T-helper 2 cell treated with Interferon-gamma antibody and Interleukin-4, amounts not matched to agents 5 μg/mL and 100 μg/mL, for 36 hours (primary cell): ENCODE results near the gene APC2.

Experiments
- DNase-seq: peaks from one replicate; pipeline ENCODE4 v3.0.0; 2021; ENCODE audit warnings: low spot score
- H3K27ac Mint-ChIP-seq: one replicate; pipeline ENCODE4 v1.8.0; 2021; ENCODE audit warnings: mild to moderate bottlenecking, mixed read lengths
- H3K27me3 Mint-ChIP-seq: one replicate; pipeline ENCODE4 v1.8.0; 2021; ENCODE audit warnings: low read depth, mixed read lengths
- H3K36me3 Mint-ChIP-seq: one replicate; pipeline ENCODE4 v1.8.0; 2021; ENCODE audit warnings: low read depth, mixed read lengths
- H3K4me1 Mint-ChIP-seq: one replicate; pipeline ENCODE4 v1.8.0; 2021; ENCODE audit warnings: low read depth, mixed read lengths
- H3K4me3 Mint-ChIP-seq: one replicate; pipeline ENCODE4 v1.8.0; 2022; ENCODE audit warnings: mild to moderate bottlenecking, moderate library complexity, mixed read lengths
- H3K9me3 Mint-ChIP-seq: one replicate; pipeline ENCODE4 v1.8.0; 2021; ENCODE audit warnings: mixed read lengths

Gene APC2

GRCh38 chr19:1421218-1421957 is 28.5 kb upstream of the APC2 start:
- Mint-ChIP-seq H3K4me1 (no peaks in the 10 kb centered on the region), H3K27ac (no peak overlapping the region), H3K27me3 (no peaks in the 10 kb centered on the region), H3K36me3 (peaks cover 48% of the 10 kb centered on the region), H3K4me3 (no peak overlapping the region), H3K9me3 (no peaks in the 10 kb centered on the region)
- no peak for DNase-seq

DNA sequence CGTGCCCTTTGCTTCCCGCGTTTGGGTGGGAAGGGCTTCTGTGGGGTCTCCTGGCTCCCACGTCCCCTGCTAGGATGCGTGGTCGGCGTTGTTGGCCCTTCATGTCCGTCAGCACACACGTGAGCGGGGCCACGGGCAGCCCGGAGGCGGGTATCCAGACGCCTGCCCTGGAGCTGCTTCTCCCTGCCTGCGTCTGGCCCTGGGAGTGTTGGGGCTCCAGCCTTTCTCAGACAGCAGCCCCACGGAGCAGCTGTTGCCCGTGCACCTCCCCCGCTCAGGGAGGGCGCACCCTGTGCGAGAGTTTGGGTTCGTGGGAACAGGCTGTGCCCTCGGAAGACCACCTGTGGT is 28.0 kb upstream of the APC2 start:
- Mint-ChIP-seq H3K27me3 (no peaks in the 10 kb centered on the region), H3K36me3 (peaks cover 47% of the 10 kb centered on the region), H3K9me3 (no peaks in the 10 kb centered on the region), H3K27ac (no peak overlapping the region), H3K4me1 (no peaks in the 10 kb centered on the region), H3K4me3 (no peak overlapping the region)
- DNase-seq = no peak

- Mint-ChIP-seq H3K27me3 (no peaks in the 10 kb centered on the region), H3K27ac (no peak overlapping the region), H3K4me3 (no peak overlapping the region), H3K36me3 (peaks cover 45% of the 10 kb centered on the region), H3K4me1 (no peaks in the 10 kb centered on the region), H3K9me3 (no peaks in the 10 kb centered on the region)
- no peak for DNase-seq
These were observed 27.6 kb upstream of the APC2 start for GRCh38 chr19:1422360-1422759.

DNA sequence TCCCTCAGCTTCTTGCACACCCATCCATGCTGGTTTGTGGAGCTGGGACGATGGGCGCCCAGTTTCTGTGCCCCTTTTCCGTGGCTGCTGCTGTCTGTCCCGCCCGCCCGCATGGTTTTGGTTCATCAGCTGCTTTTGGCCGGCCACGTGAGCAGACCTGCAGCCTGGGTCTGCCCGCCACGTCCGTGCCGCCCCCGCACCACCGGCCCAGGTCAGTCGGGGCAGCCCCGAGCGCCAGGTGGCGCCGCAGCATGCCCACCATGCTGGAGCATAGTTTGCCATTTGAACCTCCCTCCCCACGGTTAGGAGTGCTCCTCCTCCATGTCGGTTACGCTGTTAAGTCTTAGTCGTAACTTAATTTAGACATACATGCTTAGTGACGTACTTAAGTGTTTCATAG is 27.0 kb upstream of the APC2 start:
- Mint-ChIP-seq H3K9me3 (no peaks in the 10 kb centered on the region), H3K27ac (peak overlapping the region; percentile 5), H3K4me1 (no peaks in the 10 kb centered on the region), H3K36me3 (peaks cover 42% of the 10 kb centered on the region), H3K4me3 (no peak overlapping the region), H3K27me3 (no peaks in the 10 kb centered on the region)
- DNase-seq = no peak

- H3K27ac Mint-ChIP-seq = no peak overlapping the region
- peaks cover 42% of the 10 kb centered on the region for H3K36me3 Mint-ChIP-seq
- no peak overlapping the region for H3K4me3 Mint-ChIP-seq
- H3K27me3 Mint-ChIP-seq = no peaks in the 10 kb centered on the region
- no peaks in the 10 kb centered on the region for H3K9me3 Mint-ChIP-seq
- no peaks in the 10 kb centered on the region for H3K4me1 Mint-ChIP-seq
- DNase-seq = no peak
These were observed 26.3 kb upstream of the APC2 start for GRCh38 chr19:1423436-1424191.

DNA sequence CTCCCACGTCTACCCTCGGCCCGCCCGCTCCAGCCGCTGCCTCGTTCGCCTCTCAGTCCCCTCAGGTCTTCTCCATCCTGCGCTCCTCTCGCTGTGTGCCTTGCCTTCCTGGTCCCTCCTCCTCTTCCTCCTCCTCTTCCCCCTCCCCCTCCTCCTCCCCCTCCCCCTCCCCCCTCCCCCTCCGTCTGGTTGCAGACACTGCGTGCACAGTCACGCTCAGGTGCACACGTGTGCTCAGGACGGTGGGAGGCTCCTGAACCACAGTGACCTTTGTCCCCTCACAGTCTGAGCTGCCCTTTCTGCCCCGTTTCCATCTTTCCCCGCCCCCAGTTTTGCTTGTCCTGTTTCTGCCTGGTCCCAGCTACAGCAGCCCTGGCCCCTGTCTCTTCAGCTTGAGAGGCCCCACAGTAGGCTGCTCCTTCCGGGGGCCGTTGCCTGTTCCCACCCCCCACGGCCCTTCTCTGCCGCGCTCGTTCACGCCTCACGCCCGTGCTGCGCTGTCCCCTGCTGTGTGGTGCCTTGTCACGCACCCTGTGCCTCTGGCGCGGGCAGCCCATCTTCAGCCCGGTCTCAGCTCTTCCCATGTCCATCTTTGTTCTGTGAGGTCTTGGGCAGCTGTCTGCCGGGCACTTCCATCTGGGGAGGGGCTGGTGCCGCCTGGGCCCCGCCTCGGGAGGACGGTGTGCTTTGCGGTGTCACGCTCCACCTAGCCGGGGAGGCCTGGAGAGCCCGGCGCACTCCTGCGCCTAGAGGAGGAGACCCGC is 25.5 kb upstream of the APC2 start:
- no peaks in the 10 kb centered on the region for H3K9me3 Mint-ChIP-seq

DNA sequence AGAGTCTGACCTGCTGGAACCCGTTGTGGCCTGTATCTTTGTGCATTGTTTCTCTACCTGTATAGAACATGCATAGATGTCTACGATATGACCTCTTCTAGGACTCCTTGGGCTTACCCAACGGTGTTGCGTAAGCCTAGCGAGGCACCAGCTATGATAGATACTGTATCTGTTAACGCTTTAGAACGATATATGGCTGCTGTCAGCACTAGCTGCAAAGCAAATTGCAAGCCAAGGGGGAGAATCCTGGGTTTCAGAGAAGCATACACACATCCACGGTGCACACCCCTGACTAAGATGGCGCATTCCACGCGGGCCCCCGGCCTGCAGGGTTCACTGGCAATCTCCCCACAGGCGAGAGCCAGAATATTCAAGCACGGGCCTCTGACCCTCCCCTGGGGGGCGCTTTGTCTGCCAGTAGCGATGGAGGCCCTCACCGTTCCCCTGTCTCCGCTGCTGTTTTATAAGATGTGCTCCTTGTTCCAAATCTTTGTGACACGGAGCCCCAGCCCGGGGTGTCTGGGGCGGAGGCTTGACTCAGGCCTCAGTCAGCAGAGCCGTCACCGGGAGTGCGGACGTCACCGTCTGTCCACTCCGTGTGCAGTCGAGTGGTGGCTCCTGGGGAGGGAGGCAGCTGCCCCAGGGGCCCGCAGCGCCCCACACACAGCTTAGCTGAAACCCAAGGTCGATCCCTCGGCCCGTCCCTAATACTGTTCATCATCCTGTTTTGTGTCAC is 24.7 kb upstream of the APC2 start:
- Mint-ChIP-seq H3K36me3 (peaks cover 37% of the 10 kb centered on the region), H3K27me3 (no peaks in the 10 kb centered on the region), H3K27ac (no peak overlapping the region), H3K4me1 (no peaks in the 10 kb centered on the region), H3K4me3 (no peak overlapping the region), H3K9me3 (no peaks in the 10 kb centered on the region)
- no peak for DNase-seq

More for the DNA sequence above, 25.5 kb upstream of the APC2 start:
- no peak for DNase-seq
- peaks cover 38% of the 10 kb centered on the region for H3K36me3 Mint-ChIP-seq
- no peaks in the 10 kb centered on the region for H3K4me1 Mint-ChIP-seq
- no peak overlapping the region for H3K4me3 Mint-ChIP-seq
- H3K27me3 Mint-ChIP-seq = no peaks in the 10 kb centered on the region
- H3K27ac Mint-ChIP-seq = no peak overlapping the region

- H3K4me3 Mint-ChIP-seq = no peak overlapping the region
- peaks cover 33% of the 10 kb centered on the region for H3K36me3 Mint-ChIP-seq
- no peaks in the 10 kb centered on the region for H3K27me3 Mint-ChIP-seq
- H3K4me1 Mint-ChIP-seq = no peaks in the 10 kb centered on the region
- no peaks in the 10 kb centered on the region for H3K9me3 Mint-ChIP-seq
- no peak overlapping the region for H3K27ac Mint-ChIP-seq
- DNase-seq = no peak
These were observed 24.0 kb upstream of the APC2 start for GRCh38 chr19:1425902-1426301.

GRCh38 chr19:1426736-1427135 is 23.2 kb upstream of the APC2 start:
- Mint-ChIP-seq H3K4me1 (no peaks in the 10 kb centered on the region), H3K27ac (no peak overlapping the region), H3K4me3 (no peak overlapping the region), H3K9me3 (no peaks in the 10 kb centered on the region), H3K27me3 (no peaks in the 10 kb centered on the region), H3K36me3 (peaks cover 32% of the 10 kb centered on the region)
- no peak for DNase-seq

DNA sequence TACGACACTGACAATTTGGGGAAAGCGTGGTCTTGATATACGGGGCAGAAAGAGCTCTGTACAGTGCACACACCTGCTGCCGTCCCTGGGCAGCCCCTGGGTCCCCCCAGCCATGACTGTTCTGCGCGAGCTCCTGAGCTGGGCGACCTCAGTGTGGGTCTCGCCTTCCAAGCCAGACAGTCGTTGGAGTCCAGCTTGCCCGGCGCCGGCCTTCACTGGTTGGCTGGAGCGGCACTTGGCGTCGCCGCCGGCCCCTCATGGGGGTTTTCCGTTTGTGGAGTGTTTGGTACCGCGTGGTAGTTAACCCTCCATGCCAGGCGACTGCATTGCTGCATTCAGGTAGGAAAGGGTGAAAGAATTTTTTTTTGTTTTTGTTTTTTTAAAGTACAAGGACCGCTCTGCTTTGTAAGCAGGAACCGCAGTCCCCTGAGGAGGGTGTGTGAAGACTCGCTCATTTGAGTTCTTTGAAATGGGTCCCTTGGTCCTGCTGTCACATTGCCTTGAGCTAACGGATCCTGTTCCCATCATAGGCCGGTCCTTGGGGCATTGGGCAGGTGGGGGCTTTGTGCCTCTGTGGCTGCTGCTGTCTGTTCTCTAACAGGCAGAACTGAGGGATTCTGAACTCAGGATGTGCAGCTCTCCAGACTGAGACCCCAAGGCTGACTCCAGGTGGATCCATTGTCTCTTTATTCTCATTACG is 22.6 kb upstream of the APC2 start:
- no peak for DNase-seq
- no peaks in the 10 kb centered on the region for H3K9me3 Mint-ChIP-seq
- H3K27me3 Mint-ChIP-seq = no peaks in the 10 kb centered on the region
- peaks cover 30% of the 10 kb centered on the region for H3K36me3 Mint-ChIP-seq
- H3K27ac Mint-ChIP-seq = no peak overlapping the region
- no peak overlapping the region for H3K4me3 Mint-ChIP-seq
- H3K4me1 Mint-ChIP-seq = no peaks in the 10 kb centered on the region

DNA sequence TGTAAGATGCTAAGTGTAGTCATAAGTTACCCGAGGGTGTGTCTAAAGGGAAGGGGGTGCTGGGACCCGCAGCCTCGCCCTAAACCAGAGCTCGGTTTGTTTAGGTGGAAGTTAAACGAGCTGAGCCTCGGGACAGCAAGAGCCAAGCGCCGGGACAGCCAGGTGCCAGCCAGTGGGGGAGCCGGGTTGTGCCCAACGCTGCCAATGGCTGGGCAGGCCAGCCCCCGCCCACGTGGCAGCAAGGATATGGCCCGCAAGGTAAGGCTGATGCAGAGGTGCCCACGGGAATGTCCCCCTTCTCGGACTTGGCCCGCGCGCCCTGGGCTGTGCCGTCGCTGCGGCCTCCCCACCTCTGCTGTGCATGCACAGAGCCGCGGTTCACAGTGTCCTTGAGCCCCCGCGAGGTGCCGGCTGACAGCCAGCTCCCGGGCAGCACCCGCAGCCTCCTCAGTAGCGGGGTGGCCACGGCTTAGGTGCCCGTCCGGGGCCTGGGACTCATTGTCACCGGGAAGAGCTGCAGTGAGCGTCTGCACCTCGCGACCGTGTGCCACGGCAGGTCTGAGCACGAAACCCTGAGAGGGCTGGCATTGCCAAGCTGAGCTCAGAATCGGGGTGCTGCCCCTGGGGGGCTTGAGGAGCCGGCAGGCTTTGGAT is 21.1 kb upstream of the APC2 start:
- H3K36me3 Mint-ChIP-seq = peaks cover 21% of the 10 kb centered on the region
- H3K27ac Mint-ChIP-seq = no peak overlapping the region
- no peak overlapping the region for H3K4me3 Mint-ChIP-seq
- no peaks in the 10 kb centered on the region for H3K4me1 Mint-ChIP-seq
- no peak for DNase-seq
- no peaks in the 10 kb centered on the region for H3K27me3 Mint-ChIP-seq
- H3K9me3 Mint-ChIP-seq = no peaks in the 10 kb centered on the region

DNA sequence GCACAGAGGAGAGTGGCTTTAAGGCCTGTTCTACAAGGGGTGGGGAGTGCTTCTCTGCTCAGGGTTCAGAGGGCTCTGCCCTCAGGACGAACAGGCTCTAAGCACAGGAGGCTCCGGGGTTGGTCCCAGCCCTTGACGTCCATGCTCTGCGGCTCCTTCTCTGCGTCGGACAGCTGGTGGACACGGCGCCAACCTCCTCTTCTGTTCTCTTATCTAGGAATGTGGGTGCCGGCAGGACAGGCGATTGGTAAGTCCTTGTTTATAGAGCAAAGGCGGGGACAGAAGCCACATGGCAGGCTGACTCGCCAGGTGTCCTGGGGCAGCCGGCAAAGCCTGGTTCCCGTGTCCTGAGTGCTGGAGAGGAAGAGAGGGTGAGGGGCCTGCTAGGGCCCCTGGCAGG is 20.2 kb upstream of the APC2 start:
- H3K36me3 Mint-ChIP-seq = peaks cover 19% of the 10 kb centered on the region

DNA sequence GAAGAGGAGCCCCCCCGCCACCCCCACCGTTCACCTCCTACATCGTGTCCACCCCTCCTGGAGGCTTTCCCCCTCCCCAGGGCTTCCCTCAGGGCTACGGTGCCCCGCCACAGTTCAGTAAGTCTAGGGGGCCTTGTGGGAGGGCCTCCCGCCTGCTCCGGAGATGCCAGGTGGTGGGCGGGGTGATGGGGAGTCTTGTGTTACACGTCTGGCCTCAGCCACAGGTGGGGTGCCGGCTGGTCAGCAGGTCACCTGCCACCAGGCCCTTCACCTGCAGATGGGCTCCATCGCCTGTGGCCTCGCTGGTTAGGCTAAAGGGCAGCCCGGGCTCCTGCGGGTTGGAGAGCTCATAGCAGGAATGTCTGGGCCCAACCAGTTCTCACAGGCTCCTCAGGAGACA is 19.7 kb upstream of the APC2 start:
- no peak for DNase-seq
- H3K27ac Mint-ChIP-seq = no peak overlapping the region
- no peak overlapping the region for H3K4me3 Mint-ChIP-seq
- no peaks in the 10 kb centered on the region for H3K27me3 Mint-ChIP-seq
- H3K9me3 Mint-ChIP-seq = no peaks in the 10 kb centered on the region
- H3K36me3 Mint-ChIP-seq = peaks cover 16% of the 10 kb centered on the region
- no peaks in the 10 kb centered on the region for H3K4me1 Mint-ChIP-seq

More for the DNA sequence above, 20.2 kb upstream of the APC2 start:
- Mint-ChIP-seq H3K4me3 (no peak overlapping the region), H3K9me3 (no peaks in the 10 kb centered on the region), H3K4me1 (no peaks in the 10 kb centered on the region), H3K27ac (no peak overlapping the region), H3K27me3 (no peaks in the 10 kb centered on the region)
- DNase-seq = no peak
